ENCODE results near the gene OR51B6.
"Not testable (repeated sequence)": the region's sequence is repeated elsewhere in the genome, so short reads cannot be mapped to it uniquely, and the experiment has no call there.

Gene OR51B6

DNA sequence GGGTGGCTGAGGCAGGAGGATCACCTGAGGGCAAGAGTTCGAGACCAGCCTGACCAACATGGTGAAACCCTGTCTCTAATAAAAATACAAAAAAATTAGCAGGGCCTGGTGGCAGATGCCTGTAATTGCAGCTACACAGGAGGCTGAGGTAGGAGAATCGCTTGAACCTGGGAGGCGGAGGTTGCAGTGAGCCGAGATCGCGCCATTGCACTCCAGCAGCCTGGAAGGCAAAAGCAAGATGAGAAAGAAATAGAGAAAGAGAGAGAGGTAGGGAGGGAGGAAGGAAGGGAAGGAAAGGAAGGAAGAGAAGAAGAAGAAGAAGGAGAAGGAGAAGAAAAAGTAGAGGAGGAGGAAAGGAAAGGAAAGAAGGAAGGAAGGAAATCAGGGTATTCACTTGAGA lies 15.1 kb downstream of the OR51B6 start:
- not testable (repeated sequence) for DNase-seq (ENCODE audit: low spot score)

DNA sequence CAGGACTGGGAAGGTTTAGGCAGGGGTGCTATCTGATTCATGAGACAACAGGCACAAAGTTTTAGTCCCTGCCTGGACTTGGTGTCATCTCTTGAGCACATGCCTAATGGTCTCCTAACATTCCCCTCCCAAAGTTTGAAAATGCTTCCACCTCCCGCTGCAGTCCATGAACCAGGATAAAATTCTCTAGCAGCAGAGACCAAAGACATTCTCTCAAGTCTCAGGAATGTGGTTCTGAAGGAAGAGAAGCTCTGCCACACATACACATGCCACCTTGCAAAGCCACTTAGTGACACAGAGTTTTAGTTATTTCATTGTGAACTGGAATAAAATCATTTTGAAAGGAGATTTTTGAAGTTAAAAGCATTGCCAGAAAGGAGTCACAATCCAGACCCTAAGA lies 15.5 kb downstream of the OR51B6 start:
- no peak for DNase-seq (ENCODE audit: low spot score)

DNA sequence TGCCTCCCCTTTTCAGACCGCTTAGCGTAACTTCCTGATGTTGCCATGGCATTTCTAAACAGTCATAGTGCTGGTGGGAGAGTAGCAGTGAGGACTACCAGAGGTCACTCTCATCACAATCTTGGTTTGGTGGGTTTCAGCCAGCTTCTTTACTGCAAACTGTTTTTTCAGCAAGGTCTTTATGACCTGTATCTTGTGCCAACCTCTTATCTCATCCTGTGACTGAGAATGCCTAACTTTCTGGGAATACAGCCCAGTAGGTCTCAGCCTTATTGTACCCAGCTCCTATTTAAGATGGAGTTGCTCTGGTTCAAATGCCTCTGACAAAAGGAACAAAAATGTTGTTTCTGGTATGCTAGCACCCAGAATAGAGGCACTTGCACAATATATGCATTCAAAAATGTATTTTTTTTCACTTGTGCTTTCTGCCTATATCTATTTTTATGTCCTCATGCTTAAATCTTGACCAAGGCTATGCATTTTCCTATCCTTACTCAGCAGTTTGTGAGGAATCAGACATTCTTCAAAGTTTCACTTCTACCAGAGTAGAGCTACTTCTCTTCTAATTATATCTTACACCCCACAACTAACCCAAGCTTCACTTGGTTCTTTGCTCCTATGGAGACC lies 16.3 kb downstream of the OR51B6 start:
- no peak for DNase-seq (ENCODE audit: low spot score)

DNA sequence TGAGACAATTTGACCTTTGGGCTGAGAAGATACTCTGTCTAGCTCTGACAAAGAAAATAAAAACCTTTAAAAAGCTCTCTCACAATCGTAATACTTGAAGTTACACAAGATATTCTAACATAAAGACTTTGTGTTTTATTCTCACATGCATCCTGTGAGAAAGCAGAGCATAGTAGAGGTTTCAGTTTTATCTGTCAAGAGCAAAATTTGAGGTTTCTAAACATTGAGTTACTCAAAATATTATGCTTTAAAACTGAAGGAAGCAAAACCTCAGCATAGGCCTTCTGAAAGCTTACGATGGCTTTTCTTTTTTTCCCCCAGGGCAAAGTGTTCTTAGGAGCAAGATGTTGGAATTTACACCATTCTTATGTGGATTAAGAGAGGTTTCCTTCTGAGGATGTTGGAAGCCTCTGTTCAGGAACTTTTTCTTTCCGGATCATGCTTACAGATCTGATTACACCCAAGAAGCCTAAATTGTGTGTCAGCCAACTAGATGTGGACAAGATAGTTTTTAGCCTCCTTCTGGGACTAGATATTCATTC lies 17.3 kb downstream of the OR51B6 start:
- DNase-seq (ENCODE audit: low spot score) = no peak

DNA sequence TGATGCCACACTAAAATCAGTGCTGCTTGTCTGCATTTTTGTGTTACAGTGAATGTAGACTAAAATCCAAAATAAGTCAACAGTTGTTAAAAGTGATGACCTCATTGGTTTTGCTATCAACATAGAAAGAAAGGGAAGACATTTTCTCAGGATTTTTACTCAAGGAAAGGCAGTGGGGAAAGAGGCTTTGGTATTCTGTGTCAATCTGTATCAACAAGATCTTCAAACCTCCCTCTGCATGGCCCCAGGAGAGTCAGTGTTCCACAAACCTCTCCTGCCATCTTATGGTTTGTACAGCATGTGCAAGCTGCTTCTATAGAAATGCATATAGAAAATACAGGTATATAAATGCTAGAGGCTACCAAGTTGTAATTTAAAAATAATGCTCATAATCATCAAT lies 18.5 kb downstream of the OR51B6 start:
- no peak for DNase-seq (ENCODE audit: low spot score)

DNA sequence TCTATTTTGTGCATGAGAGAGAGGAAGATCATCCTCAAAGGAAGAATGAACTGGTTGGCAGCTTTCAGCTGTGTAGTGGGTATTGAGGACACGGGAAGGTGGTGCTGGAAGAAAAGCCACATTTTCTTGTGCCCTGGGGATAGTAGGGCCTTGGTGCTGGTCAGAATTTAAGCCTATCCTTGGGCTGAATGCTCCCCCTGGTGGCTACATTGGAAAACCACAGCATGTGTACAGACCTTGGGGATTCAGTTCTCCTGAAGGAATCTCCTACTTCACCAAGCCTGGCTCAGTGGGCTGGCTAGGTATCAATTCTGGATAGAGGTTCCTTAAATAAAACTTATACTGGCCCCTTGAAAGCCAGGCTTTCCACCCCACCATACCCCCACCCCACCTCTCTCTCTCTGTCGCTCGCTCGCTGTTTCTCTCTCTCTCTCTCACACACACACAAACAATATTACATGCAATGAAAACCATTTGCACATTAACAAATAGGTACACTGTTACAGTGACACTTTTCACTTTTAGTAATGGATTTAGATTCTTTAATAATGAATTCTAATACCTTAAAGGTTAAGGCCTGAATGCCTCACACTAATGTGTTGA lies 29.5 kb downstream of the OR51B6 start:
- DNase-seq (ENCODE audit: low spot score) = peak; percentile 25

DNA sequence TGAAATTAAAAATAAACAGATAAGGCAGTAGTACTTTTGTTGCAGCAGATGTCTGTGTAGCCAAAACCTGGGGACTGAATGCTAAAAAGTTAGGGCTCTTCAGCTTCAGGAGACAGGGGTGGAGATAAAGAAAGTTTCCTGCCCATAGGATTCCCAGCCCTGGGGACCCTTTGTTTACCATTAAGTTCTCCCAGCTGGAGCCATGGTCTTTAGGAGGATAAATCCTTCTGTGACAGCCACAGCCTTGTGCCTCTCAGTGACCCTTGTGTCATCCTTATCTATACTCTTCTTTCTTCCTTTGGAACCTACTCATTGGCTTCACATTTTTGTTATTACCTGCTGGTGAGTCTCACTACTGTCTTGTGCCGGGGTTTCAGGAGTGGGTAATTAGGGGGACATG lies 32.3 kb downstream of the OR51B6 start, which contains the start of gene OR51M1:
Gene OR51M1, plus strand, starts transcription at position 237 of the 400 bp plus-strand sequence. CDS start 5,587 bp downstream, outside the sequence.
- DNase-seq (ENCODE audit: low spot score) = no peak

DNA sequence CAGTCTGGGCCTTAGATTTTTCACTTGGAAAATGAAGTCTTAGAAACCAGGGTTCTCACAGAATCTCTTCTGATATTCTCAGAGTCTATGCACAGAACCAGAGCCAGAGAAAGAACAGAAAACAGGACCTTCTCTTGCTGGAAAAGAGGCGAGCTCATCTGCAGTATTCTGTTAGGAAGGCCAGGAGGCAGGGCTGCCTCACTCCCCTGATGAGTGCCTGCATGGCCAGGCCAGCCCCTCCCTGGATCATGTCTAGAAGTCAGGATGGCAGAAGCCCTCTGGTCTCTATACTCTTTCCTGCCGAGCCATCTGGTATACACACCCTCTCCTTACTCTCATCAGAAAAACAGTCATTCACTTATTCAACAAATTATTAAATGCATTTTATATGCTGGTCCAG lies 33.0 kb downstream of the OR51B6 start:
- DNase-seq (ENCODE audit: low spot score) = no peak

DNA sequence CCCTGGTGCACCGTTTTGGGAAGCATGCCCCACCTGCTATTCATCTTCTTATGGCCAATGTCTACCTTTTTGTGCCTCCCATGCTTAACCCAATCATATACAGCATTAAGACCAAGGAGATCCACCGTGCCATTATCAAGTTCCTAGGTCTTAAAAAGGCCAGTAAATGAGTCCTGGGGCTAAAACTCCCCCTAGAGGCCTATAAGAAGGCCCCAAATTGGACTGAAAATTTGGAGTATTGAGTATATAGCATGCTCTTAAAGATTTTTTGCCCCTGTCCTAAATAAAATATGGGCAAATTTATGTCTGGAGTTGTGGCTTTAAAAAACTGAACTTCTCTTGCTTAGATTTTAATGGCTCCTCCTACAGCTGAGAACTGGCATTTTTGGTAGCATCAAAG lies 38.9 kb downstream of the OR51B6 start:
- no peak for DNase-seq (ENCODE audit: low spot score)

DNA sequence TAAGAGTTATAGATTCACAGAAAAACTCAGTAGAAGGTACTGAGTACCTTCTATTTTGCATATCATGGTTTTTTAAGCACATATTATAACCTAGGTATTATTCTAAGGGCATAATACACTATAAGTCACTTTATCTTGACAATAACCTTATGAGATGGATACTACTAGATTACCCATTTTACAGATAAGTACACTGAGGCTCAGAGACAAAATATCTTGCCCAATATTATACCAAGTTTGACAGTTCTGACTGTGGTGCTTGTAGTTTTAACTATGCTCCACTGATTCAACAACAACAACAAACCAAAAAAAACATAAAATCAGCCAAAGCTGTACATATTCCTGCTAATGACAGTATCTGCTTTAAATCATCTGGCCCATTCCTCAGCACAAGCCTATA lies 42.8 kb downstream of the OR51B6 start:
- DNase-seq (ENCODE audit: low spot score) = no peak

DNA sequence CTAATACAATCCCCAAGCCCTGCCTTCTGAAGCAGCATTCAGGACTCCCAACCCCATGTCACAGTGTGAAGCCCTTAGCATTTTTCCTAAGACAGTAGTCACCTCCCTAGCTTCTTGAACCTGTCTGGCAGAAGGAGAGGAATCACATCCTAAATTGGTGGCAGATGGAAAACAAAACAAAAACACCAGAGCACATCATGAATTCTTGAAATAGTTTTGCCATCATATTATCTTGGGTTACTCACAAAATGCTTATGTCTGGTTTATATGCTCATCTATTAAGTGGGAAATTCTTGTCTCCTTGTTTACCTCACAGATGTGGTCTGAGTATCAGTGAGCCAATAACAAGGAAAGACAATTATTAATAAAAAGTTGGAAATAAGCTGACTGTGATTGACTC lies 47.6 kb downstream of the OR51B6 start:
- DNase-seq (ENCODE audit: low spot score) = no peak
